ENCODE results near the gene SPTBN2.
A peak's percentile ranks its signal among the peaks of the same experiment; 100 is the strongest.
"Not testable (repeated sequence)": the region's sequence is repeated elsewhere in the genome, so short reads cannot be mapped to it uniquely, and the experiment has no call there.

SPTBN2 gene

GRCh38 chr11:66641834-66642233 lies 87.2 kb downstream of the SPTBN2 start:
- DNase-seq (ENCODE audit: low read depth, low spot score) = no peak

GRCh38 chr11:66639814-66640340 lies 89.1 kb downstream of the SPTBN2 start:
- DNase-seq (ENCODE audit: low read depth, low spot score) = not testable (repeated sequence)

- DNase-seq (ENCODE audit: low read depth, low spot score) = no peak
Observed at GRCh38 chr11:66639066-66639813, 89.8 kb downstream of the SPTBN2 start.

GRCh38 chr11:66638177-66639065 lies 90.6 kb downstream of the SPTBN2 start, which contains the start of gene RBM4:
Gene RBM4, plus strand, starts transcription at chr11:66638703. Its CDS starts 1,009 bp downstream, at chr11:66639712.
- peak; percentile 94 for DNase-seq (ENCODE audit: low read depth, low spot score)

- no peak for DNase-seq (ENCODE audit: low read depth, low spot score)
Observed at GRCh38 chr11:66637557-66638176, 91.3 kb downstream of the SPTBN2 start.

- DNase-seq (ENCODE audit: low read depth, low spot score) = no peak
Observed at GRCh38 chr11:66636411-66636810, 92.6 kb downstream of the SPTBN2 start.

All from activated naive CD8-positive, alpha-beta T cell treated with anti-CD3 and anti-CD28 coated beads, Interleukin-2, amount 50 U/mL, for 16 hours (primary cell).